Measurements from ENCODE around the gene KRIT1. TPM values are rescaled to one million over a fixed set of nuclear protein-coding genes. Genes with fewer than 3 reads are reported as not detected.

The KRIT1 gene
- total and polyA plus RNA-seq, 3 donors from 2014 or later = 45.0 to 140 (median 116) TPM

DNA sequence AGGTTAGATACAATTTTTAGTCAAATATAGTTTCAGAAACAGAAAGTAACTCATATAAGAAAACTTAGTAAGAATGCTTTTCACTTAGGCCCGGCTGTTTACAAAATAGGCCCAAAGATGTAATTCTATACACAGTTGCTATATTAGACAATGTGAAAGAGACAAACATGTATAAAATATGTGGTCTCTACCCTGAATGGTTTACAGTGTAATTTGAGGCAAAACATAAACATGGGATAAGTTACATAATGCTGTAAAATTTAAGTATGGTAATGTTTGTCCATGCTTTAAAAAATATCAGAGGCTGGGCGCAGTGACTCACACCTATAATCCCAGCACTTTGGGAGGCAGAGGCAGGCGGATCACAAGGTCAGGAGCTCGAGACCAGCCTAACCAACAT is 18.7 kb downstream of the KRIT1 start:
- intact Hi-C loops (cut with DNase I; ENCODE audit: low total_unique reads) = no loop called here
- Histone ChIP-seq H3K4me3 (no peak overlapping the region), H3K4me1 (no peaks in the 10 kb centered on the region), H3K27ac (no peak overlapping the region), H3K36me3 (ENCODE audit: low read depth, missing control alignments) (no peaks in the 10 kb centered on the region), H3K9me3 (no peaks in the 10 kb centered on the region), H3K27me3 (no peaks in the 10 kb centered on the region)
- no peak for DNase-seq
- TF ChIP-seq, protein P1, sequence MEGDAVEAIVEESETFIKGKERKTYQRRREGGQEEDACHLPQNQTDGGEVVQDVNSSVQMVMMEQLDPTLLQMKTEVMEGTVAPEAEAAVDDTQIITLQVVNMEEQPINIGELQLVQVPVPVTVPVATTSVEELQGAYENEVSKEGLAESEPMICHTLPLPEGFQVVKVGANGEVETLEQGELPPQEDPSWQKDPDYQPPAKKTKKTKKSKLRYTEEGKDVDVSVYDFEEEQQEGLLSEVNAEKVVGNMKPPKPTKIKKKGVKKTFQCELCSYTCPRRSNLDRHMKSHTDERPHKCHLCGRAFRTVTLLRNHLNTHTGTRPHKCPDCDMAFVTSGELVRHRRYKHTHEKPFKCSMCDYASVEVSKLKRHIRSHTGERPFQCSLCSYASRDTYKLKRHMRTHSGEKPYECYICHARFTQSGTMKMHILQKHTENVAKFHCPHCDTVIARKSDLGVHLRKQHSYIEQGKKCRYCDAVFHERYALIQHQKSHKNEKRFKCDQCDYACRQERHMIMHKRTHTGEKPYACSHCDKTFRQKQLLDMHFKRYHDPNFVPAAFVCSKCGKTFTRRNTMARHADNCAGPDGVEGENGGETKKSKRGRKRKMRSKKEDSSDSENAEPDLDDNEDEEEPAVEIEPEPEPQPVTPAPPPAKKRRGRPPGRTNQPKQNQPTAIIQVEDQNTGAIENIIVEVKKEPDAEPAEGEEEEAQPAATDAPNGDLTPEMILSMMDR (IDR thresholded peaks at IDR 0.05) = no peak
- TF ChIP-seq POLR2A (IDR thresholded peaks at IDR 0.05) = no peak
- WGBS, 2 donors = 74 to 91% methylated on average over 4 of the region's 4 CpGs

DNA sequence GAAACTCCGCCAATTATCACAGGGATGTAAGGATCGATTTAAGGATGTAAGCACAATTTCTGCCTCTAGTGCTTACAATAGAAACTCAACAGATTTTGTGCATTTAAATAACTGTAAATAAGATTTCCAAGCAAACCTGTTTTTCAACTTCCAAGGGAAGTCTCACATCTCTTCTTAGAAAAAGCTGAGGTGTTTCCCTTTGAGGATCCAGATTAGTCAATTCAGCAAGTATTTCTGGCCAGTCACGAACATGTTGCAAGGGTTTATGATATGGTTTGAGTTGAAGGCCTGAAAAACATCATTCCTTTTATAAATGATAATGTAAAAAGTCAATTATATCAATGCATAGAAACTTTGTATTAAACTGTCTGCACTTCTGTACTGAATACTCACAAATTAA is 23.9 kb downstream of the KRIT1 start:
- no peaks in the 10 kb centered on the region for H3K9me3 ChIP-seq
- H3K27ac ChIP-seq = no peak overlapping the region
- H3K36me3 ChIP-seq (ENCODE audit: low read depth, missing control alignments) = no peaks in the 10 kb centered on the region
- H3K4me3 ChIP-seq = no peak overlapping the region
- 91 to 98% methylated on average over 3 of the region's 3 CpGs for WGBS, 2 donors
- intact Hi-C loops (cut with DNase I; ENCODE audit: low total_unique reads) = no loop called here
- DNase-seq = no peak
- H3K4me1 ChIP-seq = no peaks in the 10 kb centered on the region
- no peak for TF ChIP-seq POLR2A (IDR thresholded peaks at IDR 0.05)
- TF ChIP-seq, protein P1 (IDR thresholded peaks at IDR 0.05) = no peak
- no peaks in the 10 kb centered on the region for H3K27me3 ChIP-seq

DNA sequence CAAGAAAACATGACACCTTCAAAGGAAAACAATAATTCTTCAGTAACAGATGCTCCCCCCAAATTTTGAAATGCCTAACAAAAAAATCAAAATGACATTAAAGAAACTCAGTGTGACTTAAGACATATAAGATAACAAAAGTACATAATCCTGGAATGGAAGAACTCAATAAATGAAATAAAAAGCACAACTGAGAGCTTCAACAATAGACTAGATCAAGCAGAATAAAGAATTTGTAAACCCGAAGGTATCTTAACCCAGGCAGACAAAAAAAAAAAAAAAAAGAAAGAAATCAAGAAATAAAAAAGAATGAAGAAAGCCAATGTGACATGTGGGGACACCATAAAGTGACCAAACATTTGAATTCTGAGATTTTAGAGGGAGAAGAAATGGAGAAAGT is 39.0 kb downstream of the KRIT1 start:
- Histone ChIP-seq H3K9me3 (no peaks in the 10 kb centered on the region), H3K4me3 (no peak overlapping the region), H3K4me1 (no peaks in the 10 kb centered on the region), H3K27me3 (no peaks in the 10 kb centered on the region), H3K27ac (no peak overlapping the region), H3K36me3 (ENCODE audit: low read depth, missing control alignments) (no peaks in the 10 kb centered on the region)
- intact Hi-C loops (cut with DNase I; ENCODE audit: low total_unique reads) = no loop called here
- no peak for TF ChIP-seq POLR2A (IDR thresholded peaks at IDR 0.05)
- TF ChIP-seq, protein P1 (IDR thresholded peaks at IDR 0.05) = no peak
- WGBS, 2 donors = 90 to 100% methylated on average over 1 of the region's 1 CpG
- DNase-seq = no peak

DNA sequence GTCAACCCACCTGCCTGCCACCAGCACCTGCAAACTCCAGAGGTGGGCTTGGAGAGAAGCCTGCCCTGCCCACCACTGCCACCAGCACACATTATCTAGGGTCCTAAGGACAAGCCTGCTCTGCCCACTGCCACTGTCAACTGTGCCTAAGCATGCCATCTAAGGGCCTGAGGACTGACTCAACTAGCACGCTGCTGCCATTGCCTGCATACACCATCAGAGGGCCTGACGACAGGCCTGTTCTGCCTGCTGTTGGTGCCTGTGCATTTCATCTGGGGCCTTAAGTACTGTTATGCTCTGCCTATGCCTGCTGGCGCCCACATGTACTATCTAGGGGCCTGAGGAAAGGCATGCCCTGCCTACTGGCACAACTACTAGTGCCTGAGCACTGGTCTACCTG is 39.7 kb downstream of the KRIT1 start:
- TF ChIP-seq, protein P1 (IDR thresholded peaks at IDR 0.05) = no peak
- no peak for TF ChIP-seq POLR2A (IDR thresholded peaks at IDR 0.05)
- no peaks in the 10 kb centered on the region for H3K9me3 ChIP-seq
- H3K36me3 ChIP-seq (ENCODE audit: low read depth, missing control alignments) = no peaks in the 10 kb centered on the region
- intact Hi-C loops (cut with DNase I; ENCODE audit: low total_unique reads) = no loop called here
- no peak for DNase-seq
- H3K4me3 ChIP-seq = no peak overlapping the region
- H3K4me1 ChIP-seq = no peaks in the 10 kb centered on the region
- 92 to 100% methylated on average over 2 to 3 of the region's 3 CpGs for WGBS, 2 donors
- H3K27me3 ChIP-seq = no peaks in the 10 kb centered on the region
- no peak overlapping the region for H3K27ac ChIP-seq

DNA sequence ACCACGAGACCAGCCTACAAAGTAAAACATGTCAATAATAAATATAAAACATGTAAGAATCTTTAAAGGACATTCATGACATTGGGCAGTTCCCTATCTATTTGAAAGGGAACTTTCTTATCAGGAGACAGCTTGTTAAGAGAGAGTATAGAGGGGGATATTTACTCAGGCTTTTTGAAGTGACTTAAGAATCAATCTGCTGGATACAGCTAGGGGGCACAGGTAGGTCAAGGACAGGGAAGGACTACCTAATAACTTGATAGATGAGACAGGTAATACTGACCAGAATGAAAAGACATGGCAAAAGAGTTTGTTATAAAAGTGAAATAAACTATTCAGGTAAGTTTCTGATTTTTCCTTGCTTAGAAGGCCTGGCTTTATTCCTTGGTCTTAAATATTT is 44.9 kb downstream of the KRIT1 start:
- Histone ChIP-seq H3K27me3 (no peaks in the 10 kb centered on the region), H3K4me1 (no peaks in the 10 kb centered on the region), H3K27ac (no peak overlapping the region), H3K4me3 (no peak overlapping the region), H3K9me3 (no peaks in the 10 kb centered on the region), H3K36me3 (ENCODE audit: low read depth, missing control alignments) (no peaks in the 10 kb centered on the region)
- DNase-seq = no peak
- intact Hi-C loops (cut with DNase I; ENCODE audit: low total_unique reads) = no loop called here
- no peak for TF ChIP-seq POLR2A (IDR thresholded peaks at IDR 0.05)
- TF ChIP-seq, protein P1 (IDR thresholded peaks at IDR 0.05) = no peak
- 72 to 92% methylated on average over 1 of the region's 1 CpG for WGBS, 2 donors

All from testis (tissue), 3 donors.